Common myeloid progenitor, CD34-positive (primary cell): Measurements from ENCODE around the gene TAF8.

Experiments
- CTCF ChIA-PET: fragments of 350-600 bp; sonication (Branson Sonifier 250); formaldehyde crosslinking; loops from one replicate; lab custom pipeline; 2021; ENCODE audit warnings: antibody characterized with exemption; lab: Charles Lee
- POLR2A ChIA-PET: fragments of 350-600 bp; sonication (Branson Sonifier 250); formaldehyde crosslinking; loops from one replicate; lab custom pipeline; 2021; ENCODE audit warnings: antibody characterized with exemption; lab: Charles Lee
- DNase-seq, 3 donors: peaks; one replicate each; pipeline versions ENCODE4 v3.0.0 to v3.0.0-alpha.2; 2013
- H3K27ac ChIP-seq, 2 experiments: 1 replicate in 1 of 2; 2 replicates in 1 of 2; pipeline ENCODE4 v1.7.0; 2013; ENCODE audit warnings: inconsistent platforms in 2 of 2, low read length in 2 of 2, mild to moderate bottlenecking in 2 of 2, low read depth in 1 of 2, moderate library complexity in 1 of 2; ENCODE audit not compliant: severe bottlenecking in 2 of 2, insufficient read depth in 1 of 2, poor library complexity in 1 of 2
- H3K27me3 ChIP-seq, 5 experiments: replicated peaks in 2 of 5; 1 replicate in 3 of 5; 2 replicates in 2 of 5; pipeline versions ENCODE4 v1.6.1 to v1.7.0; 2013; ENCODE audit warnings: low read length in 4 of 5, mild to moderate bottlenecking in 2 of 5, moderate library complexity in 2 of 5, inconsistent platforms in 1 of 5; ENCODE audit not compliant: insufficient read depth in 5 of 5, control insufficient read depth in 4 of 5
- H3K36me3 ChIP-seq, 4 experiments: 1 replicate in 2 of 4; 2 replicates in 2 of 4; pipeline versions ENCODE4 v1.6.1 to v1.7.0; 2013; ENCODE audit warnings: low read length in 3 of 4, control low read depth in 1 of 4, mild to moderate bottlenecking in 1 of 4; ENCODE audit not compliant: control insufficient read depth in 4 of 4, insufficient read depth in 4 of 4
- H3K4me1 ChIP-seq, 4 experiments: 1 replicate in 3 of 4; 2 replicates in 1 of 4; pipeline versions ENCODE4 v1.6.1 to v1.7.1; 2013; ENCODE audit warnings: low read length in 3 of 4, mild to moderate bottlenecking in 3 of 4, control low read depth in 1 of 4, inconsistent platforms in 1 of 4, moderate library complexity in 1 of 4; ENCODE audit not compliant: control insufficient read depth in 4 of 4, insufficient read depth in 4 of 4; ENCODE audit errors: control extremely low read depth in 1 of 4
- H3K4me3 ChIP-seq, 7 experiments: 1 replicate in 4 of 7; 2 replicates in 3 of 7; pipeline versions ENCODE4 v1.5.1 to v1.7.0; 2013; ENCODE audit warnings: mild to moderate bottlenecking in 7 of 7, low read length in 6 of 7, moderate library complexity in 6 of 7, inconsistent platforms in 2 of 7, low read depth in 2 of 7, control low read depth in 1 of 7; ENCODE audit not compliant: insufficient read depth in 4 of 7, control insufficient read depth in 1 of 7; ENCODE audit errors: extremely low read depth in 1 of 7
- H3K9me3 ChIP-seq, 5 experiments: 1 replicate in 4 of 5; 2 replicates in 1 of 5; pipeline versions ENCODE4 v1.6.1 to v1.7.1; 2013; ENCODE audit warnings: low read length in 4 of 5, mild to moderate bottlenecking in 2 of 5, inconsistent platforms in 1 of 5, low read depth in 1 of 5, moderate library complexity in 1 of 5; ENCODE audit not compliant: control insufficient read depth in 4 of 5, insufficient read depth in 2 of 5; ENCODE audit errors: control extremely low read depth in 1 of 5
- WGBS: methylation state at CpG from one replicate; pipeline ENCODE4 v1.1.5; 2013; ENCODE audit not compliant: insufficient coverage; 5-methylcytosine and 5-hydroxymethylcytosine counted together

The TAF8 gene

DNA sequence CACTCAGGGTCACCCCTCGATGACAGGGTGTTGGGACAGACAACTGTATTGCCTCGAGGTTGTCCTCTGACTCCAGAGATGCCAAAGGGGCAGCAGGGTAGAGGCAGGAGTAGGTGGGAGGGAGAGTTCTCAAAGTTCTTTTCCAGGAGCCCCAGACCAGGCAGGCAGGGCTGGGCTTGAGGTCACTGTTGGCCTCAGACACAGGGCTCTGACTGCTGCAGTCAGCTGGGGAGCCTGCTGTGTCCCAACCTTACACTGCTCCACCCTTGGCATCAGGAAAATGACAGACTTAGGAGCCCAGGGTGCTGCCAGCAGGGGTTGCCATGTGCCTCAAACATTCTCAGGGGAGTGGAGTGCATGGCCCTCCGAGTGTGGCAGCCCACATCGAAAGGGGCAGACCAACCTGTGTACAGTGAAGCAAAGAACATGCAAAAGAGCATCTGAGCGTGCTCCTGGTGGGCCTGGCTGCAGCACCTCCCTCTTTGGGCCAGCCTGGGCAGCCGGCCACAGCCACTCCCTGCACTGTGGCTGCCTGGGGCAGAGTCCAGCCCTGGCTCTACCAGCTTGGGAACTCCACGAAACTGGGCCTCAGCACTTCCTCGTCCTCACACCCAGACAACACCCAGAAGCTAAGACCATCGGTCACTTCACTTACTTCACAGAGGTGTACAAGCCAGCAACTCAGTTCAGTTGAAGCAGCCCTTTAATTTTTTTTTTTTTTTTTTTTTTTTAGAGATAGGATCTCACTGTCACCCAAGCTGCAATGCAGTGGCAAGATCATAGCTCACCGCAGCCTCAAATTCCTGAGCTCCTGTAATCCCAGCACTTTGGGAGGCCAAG, 68.1 kb downstream of the TAF8 start:
- H3K27ac ChIP-seq, result no peak overlapping the region
- H3K27me3 ChIP-seq, result no peaks in the 10 kb centered on the region
- H3K4me1 ChIP-seq, result no peaks in the 10 kb centered on the region
- WGBS, result 89% methylated on average over 8 of the region's 10 CpGs
- no peaks in the 10 kb centered on the region for H3K36me3 ChIP-seq
- no peak for DNase-seq
- ChIA-PET POLR2A (no interaction called here), CTCF (interaction anchor here (0.6 to 1.8 kb wide), 4 partner anchors 19 to 830 kb away, joined by 3 to 5 read pairs (median 4); no protein-coding TSS in a partner anchor)
- no peaks in the 10 kb centered on the region for H3K9me3 ChIP-seq
- H3K4me3 ChIP-seq, result no peak overlapping the region

DNA sequence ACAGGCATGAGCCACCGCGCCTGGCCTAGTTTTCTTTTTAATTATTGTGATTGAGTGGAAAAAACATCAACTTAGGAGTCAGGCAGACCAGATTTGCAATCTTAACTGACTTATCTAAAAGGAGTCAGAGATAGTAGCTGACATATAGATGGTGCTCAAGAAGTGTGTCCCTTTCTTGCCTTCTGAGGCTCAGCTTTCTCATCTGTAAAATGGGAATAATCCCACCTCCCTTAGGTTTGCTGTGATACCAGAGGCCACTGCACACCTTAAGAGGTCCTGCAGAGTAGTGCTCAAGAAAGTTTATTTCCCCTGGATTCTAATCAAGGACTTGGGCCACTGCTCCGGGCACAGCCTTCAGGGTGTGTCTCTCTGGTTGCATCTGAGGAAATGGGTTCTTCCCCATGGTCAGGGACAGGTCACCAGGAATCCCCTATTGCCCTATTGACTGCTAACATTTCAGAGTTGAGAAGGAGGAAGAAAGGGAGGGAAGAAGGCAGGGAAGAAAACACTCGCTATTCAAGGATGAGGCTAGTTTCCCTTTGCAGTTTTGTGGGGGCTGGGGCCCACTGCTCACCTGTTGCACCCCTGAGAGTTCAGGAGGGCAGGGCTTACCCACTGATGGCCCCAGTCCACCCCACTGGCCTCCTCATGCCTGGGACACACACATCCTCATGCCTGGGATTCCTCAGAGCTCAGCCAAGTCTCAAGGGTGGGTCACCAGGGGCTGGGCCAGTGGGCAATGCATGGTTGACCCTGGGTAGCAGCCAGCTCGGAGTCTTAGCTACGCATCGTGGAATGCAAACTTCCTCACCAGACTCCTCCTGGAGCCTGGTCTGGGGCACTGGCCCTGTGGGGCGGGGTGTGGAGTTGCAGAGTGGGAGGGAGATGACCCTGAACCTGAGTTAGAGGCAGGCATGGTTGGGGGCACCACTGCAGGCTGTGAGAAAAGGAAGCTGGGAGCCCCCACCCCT, 70.9 kb downstream of the TAF8 start:
- POLR2A ChIA-PET, result interaction anchor here (0.6 kb wide), 1 partner anchor 253 kb away, joined by 3 read pairs; no protein-coding TSS in a partner anchor

DNA sequence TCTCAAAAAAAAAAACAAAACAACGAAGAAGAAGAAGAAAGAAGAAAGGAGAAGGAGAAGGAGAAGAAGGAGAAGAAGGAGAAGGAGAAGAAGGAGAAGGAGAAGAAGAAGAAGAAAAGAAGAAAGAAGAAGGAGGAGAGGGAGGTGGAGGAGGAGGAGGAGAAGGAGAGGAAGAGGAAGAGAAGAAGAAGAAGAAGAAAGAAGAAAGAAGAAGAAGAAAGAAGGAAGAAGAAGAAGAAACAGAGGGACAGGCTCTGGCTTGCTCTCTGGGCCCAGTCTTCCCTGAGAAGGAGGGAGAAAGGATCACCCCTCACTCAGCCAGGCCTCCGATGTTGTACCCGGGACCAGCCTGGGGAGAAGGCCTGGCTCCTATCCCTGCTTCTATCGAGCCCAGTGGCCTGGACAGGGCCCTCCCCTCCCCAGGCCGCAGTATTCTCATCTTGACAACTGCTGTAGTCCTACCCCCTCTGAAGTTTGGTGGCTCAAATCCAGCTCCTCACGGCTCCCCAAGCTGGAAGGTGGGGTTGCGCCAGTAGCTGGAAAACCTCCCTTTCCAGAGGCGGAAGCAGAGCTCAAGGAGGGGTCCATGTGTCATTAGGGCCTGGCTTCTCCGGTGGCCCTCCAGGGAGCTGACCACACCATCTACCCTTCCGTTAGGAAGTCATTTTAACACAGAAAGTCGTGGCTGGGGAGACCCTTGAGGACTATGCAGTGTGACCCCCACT, 73.2 kb downstream of the TAF8 start:
- Histone ChIP-seq H3K4me3 (no peak overlapping the region), H3K4me1 (peaks cover 0 to 6% (median 2%) of the 10 kb centered on the region in 4 experiments), H3K36me3 (no peaks in the 10 kb centered on the region), H3K9me3 (no peaks in the 10 kb centered on the region), H3K27ac (no peak overlapping the region), H3K27me3 (no peaks in the 10 kb centered on the region)
- WGBS, result 92% methylated on average over 8 of the region's 11 CpGs
- CTCF ChIA-PET, result interaction anchor here (1.2 to 2.0 kb wide), 4 partner anchors 10 to 19 kb away, joined by 3 to 9 read pairs (median 4); no protein-coding TSS in a partner anchor
- POLR2A ChIA-PET, result no interaction called here
- no peak for DNase-seq

More for the DNA sequence above, 70.9 kb downstream of the TAF8 start:
- H3K4me3 ChIP-seq, result no peak overlapping the region
- peaks cover 0 to 6% (median 2%) of the 10 kb centered on the region in 4 experiments for H3K4me1 ChIP-seq
- no peaks in the 10 kb centered on the region for H3K36me3 ChIP-seq
- CTCF ChIA-PET, result interaction anchor here (1.3 to 1.5 kb wide), 2 partner anchors 14 to 17 kb away, joined by 4 to 6 read pairs; no protein-coding TSS in a partner anchor
- no peaks in the 10 kb centered on the region for H3K9me3 ChIP-seq
- DNase-seq, result no peak
- WGBS, result 98% methylated on average over 7 of the region's 8 CpGs
- no peak overlapping the region for H3K27ac ChIP-seq
- H3K27me3 ChIP-seq, result no peaks in the 10 kb centered on the region

DNA sequence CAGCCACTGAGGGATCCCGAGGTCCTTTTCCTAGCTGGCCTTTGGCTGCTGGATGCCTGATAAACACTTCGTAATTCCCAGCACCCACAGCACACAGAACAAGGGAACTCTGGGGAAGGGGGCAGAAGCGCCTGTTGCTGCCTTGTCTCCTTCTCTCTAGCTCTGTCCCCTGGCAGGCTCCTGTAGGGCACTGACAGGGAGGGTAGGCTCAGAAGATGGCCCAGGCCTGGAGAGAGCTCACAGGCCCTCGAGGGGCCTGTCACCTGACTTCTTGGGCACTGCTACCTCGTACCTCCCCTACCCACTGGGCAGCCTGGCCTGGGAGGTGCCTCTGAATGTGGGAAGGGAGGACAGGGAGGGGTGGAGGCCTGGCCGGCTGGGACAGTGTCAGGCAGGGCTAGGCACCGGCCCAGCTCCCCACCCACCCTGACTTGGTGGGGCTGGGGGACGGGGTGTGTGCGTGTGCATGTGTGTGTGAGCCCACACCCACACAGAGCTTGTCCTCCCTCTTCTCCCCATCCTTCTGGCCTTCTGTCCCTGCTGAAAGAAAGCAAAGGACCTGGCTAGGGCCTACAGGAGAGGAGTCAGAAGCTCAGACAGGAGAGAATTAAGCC, 74.0 kb downstream of the TAF8 start:
- POLR2A ChIA-PET, result no interaction called here

DNA sequence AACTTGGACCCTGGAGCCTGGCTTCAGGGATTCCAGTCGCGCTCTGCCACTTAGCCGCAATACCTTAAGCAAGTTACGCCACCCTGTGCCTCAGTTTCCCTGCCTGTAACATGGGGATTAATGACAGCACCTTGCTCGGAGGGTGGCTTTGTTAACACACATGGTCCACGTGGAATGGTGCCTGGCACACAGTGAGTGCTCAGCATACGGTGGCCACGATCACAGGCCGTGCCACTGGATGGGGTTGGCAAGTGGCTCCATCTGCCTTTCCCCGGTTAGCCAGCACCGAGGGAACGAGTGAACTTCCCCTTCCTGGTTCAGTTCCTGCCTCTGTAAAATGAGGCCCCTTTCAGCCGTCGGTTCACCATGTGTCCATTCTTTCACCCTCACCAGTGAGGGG, 74.9 kb downstream of the TAF8 start:
- 76% methylated on average over 12 of the region's 14 CpGs for WGBS
- Histone ChIP-seq H3K4me1 (peaks cover 0 to 6% (median 2%) of the 10 kb centered on the region in 4 experiments), H3K4me3 (no peak overlapping the region), H3K36me3 (no peaks in the 10 kb centered on the region), H3K27me3 (no peaks in the 10 kb centered on the region), H3K27ac (no peak overlapping the region), H3K9me3 (no peaks in the 10 kb centered on the region)
- ChIA-PET CTCF (interaction anchor here (0.7 to 2.0 kb wide), 4 partner anchors 11 to 343 kb away, joined by 3 to 9 read pairs (median 4); no protein-coding TSS in a partner anchor), POLR2A (no interaction called here)
- peak in 2 of 3 donors; percentile 17 to 20 for DNase-seq

More for the DNA sequence above, 74.0 kb downstream of the TAF8 start:
- no peaks in the 10 kb centered on the region for H3K36me3 ChIP-seq
- CTCF ChIA-PET, result interaction anchor here (0.7 to 2.0 kb wide), 4 partner anchors 9 to 342 kb away, joined by 3 to 9 read pairs (median 4); no protein-coding TSS in a partner anchor
- no peak for DNase-seq
- H3K4me1 ChIP-seq, result peaks cover 0 to 6% (median 2%) of the 10 kb centered on the region in 4 experiments
- no peaks in the 10 kb centered on the region for H3K27me3 ChIP-seq
- WGBS, result 100% methylated on average over 1 of the region's 9 CpGs
- no peak overlapping the region for H3K4me3 ChIP-seq
- H3K27ac ChIP-seq, result no peak overlapping the region
- no peaks in the 10 kb centered on the region for H3K9me3 ChIP-seq

DNA sequence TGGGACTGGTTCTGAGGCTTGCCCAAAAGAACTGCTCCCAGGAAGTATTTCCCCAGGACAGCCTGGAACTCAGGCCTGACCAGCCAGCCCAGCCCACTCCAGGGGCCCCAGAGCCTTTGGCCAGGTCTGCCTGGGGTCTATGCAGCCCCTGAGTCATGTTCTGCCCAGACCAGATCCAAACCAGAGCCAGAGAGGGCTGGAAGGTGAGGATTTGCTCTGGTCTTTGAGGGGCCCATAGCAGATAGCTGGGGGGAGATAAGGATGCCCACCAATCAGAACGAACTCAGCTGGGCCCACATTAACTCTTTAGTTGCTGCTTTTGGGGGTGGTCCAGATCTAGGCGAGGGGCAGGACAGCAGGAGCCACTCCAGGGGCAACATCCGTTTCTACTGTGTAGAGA, 75.3 kb downstream of the TAF8 start:
- peaks cover 0 to 6% (median 2%) of the 10 kb centered on the region in 4 experiments for H3K4me1 ChIP-seq
- DNase-seq, result no peak
- no peak overlapping the region for H3K4me3 ChIP-seq
- CTCF ChIA-PET, result interaction anchor here (0.7 kb wide), 1 partner anchor 32 kb away, joined by 3 read pairs; no protein-coding TSS in a partner anchor
- POLR2A ChIA-PET, result no interaction called here
- H3K27me3 ChIP-seq, result no peaks in the 10 kb centered on the region
- no peak overlapping the region for H3K27ac ChIP-seq
- H3K36me3 ChIP-seq, result no peaks in the 10 kb centered on the region
- no peaks in the 10 kb centered on the region for H3K9me3 ChIP-seq
- 100% methylated on average over 1 of the region's 3 CpGs for WGBS
